ENCODE measurements around the gene PKP2. TPM values are rescaled to one million over a fixed set of nuclear protein-coding genes. Genes with fewer than 3 reads are reported as not detected.

Gene PKP2
- total and polyA plus RNA-seq, 2 of the 13 experiments (the other 11 are each of a cell fraction or from before 2014, with no cell fraction given): 15.1 to 25.3 TPM

DNA sequence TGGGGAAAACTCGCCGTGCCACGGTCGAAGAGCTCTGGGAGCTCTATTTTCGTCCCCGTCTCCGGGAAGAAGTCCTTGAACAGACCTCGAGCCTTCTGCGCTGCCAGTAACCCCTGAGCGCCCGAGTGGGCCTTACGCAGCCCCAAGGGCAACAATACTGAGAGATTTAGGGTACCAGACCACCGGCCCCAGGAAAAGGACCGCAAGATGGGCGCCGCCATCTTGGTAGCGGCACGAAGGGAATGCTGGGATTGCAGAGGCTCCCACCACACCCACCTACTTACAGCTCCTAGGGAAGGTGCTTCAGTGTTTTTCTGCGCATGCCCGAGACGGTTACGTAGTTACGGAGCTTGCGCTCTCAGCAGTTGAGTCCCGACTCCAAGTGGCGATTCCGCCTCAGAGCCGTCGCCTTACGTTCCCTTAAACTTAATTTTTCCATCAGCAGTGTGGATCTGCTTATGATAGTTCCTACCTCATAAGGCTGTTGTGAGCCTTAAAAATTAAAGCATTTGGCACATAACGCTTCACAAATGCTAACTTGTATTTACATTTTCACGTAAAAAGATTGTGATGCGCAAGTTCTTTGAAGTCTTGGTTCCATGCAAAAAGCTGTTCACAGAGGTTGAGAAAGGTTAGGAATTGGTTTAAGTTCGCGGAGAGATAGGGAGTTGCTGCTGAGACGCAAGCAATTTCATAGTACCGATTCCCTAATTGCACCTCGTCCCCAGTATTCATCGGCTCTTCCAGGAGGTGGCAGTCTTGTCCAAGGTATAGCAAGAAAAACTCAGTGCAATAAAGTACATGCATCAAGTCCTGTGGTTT is 140.7 kb downstream of the PKP2 start, which contains the start of gene YARS2 (continued):
- TF ChIP-seq ZSCAN31 (CRISPR knock-in tag; IDR thresholded peaks at IDR 0.05; ENCODE audit: low read depth) (peak; percentile 54; the same call in 1 of the 2 replicates), FOXJ3 (CRISPR knock-in tag; IDR thresholded peaks at IDR 0.05; ENCODE audit: borderline replicate concordance) (peak; percentile 47; the same call in 1 of the 2 replicates), REL (CRISPR knock-in tag; conservative IDR thresholded peaks at IDR 0.05) (no peak), U2AF2 (IDR thresholded peaks at IDR 0.05; ENCODE audit: low read depth, low read length) (0 out of 2 replicates have a peak, but pooled peaks have one; percentile 46), KLF13 (CRISPR knock-in tag; IDR thresholded peaks at IDR 0.05) (no peak), ATAD3A (CRISPR knock-in tag; IDR thresholded peaks at IDR 0.05) (no peak), CBX1 (IDR thresholded peaks at IDR 0.05; ENCODE audit: low read depth) (no peak), HOXD1 (CRISPR knock-in tag; IDR thresholded peaks at IDR 0.05) (no peak), SOX13 (IDR thresholded peaks at IDR 0.05) (0 out of 2 replicates have a peak, but pooled peaks have one; percentile 7), SOX13 (CRISPR knock-in tag; conservative IDR thresholded peaks at IDR 0.05 in 1 of 2, IDR thresholded peaks at IDR 0.05 in 1 of 2) (no peak), ATF7 (IDR thresholded peaks at IDR 0.05) (no peak), ATF7 (CRISPR knock-in tag; IDR thresholded peaks at IDR 0.05) (no peak), ZBTB34 (CRISPR knock-in tag; IDR thresholded peaks at IDR 0.05) (no peak), RARG (CRISPR knock-in tag; IDR thresholded peaks at IDR 0.05; ENCODE audit: low read depth) (no peak), DMTF1 (CRISPR knock-in tag; IDR thresholded peaks at IDR 0.05) (no peak), SSRP1 (CRISPR knock-in tag; IDR thresholded peaks at IDR 0.05) (no peak; the same call in 1 of the 2 replicates), ZBTB26 (CRISPR knock-in tag; IDR thresholded peaks at IDR 0.05; ENCODE audit: borderline replicate concordance) (no peak)
- TF ChIP-seq, protein P1, sequence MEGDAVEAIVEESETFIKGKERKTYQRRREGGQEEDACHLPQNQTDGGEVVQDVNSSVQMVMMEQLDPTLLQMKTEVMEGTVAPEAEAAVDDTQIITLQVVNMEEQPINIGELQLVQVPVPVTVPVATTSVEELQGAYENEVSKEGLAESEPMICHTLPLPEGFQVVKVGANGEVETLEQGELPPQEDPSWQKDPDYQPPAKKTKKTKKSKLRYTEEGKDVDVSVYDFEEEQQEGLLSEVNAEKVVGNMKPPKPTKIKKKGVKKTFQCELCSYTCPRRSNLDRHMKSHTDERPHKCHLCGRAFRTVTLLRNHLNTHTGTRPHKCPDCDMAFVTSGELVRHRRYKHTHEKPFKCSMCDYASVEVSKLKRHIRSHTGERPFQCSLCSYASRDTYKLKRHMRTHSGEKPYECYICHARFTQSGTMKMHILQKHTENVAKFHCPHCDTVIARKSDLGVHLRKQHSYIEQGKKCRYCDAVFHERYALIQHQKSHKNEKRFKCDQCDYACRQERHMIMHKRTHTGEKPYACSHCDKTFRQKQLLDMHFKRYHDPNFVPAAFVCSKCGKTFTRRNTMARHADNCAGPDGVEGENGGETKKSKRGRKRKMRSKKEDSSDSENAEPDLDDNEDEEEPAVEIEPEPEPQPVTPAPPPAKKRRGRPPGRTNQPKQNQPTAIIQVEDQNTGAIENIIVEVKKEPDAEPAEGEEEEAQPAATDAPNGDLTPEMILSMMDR (CRISPR knock-in tag; IDR thresholded peaks at IDR 0.05): peak; percentile 93
- TF ChIP-seq, protein P2, sequence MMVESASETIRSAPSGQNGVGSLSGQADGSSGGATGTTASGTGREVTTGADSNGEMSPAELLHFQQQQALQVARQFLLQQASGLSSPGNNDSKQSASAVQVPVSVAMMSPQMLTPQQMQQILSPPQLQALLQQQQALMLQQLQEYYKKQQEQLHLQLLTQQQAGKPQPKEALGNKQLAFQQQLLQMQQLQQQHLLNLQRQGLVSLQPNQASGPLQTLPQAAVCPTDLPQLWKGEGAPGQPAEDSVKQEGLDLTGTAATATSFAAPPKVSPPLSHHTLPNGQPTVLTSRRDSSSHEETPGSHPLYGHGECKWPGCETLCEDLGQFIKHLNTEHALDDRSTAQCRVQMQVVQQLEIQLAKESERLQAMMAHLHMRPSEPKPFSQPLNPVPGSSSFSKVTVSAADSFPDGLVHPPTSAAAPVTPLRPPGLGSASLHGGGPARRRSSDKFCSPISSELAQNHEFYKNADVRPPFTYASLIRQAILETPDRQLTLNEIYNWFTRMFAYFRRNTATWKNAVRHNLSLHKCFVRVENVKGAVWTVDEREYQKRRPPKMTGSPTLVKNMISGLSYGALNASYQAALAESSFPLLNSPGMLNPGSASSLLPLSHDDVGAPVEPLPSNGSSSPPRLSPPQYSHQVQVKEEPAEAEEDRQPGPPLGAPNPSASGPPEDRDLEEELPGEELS (CRISPR knock-in tag; IDR thresholded peaks at IDR 0.05): no peak
